Spinal cord (tissue), 10 donors: Measurements from ENCODE around the gene COLQ. TPM values are rescaled to one million over a fixed set of nuclear protein-coding genes. Genes with fewer than 3 reads are reported as not detected.
A peak's percentile ranks its signal among the peaks of the same experiment; 100 is the strongest.
"Not testable (repeated sequence)": the region's sequence is repeated elsewhere in the genome, so short reads cannot be mapped to it uniquely, and the experiment has no call there.

Experiments used
- DNase-seq, 6 donors: peaks; one replicate each; pipeline versions ENCODE4 v3.0.0 to v3.0.0-alpha.2; 2013 to 2015; ENCODE audit warnings: low spot score in 6 of 6, low read depth in 4 of 6
- H3K27ac ChIP-seq: one replicate; pipeline ENCODE4 v1.5.1; 2013; ENCODE audit warnings: low read depth, low read length, control low read depth
- H3K27me3 ChIP-seq: one replicate; pipeline ENCODE4 v1.6.1; 2013; ENCODE audit warnings: low read length; ENCODE audit not compliant: control insufficient read depth, insufficient read depth
- H3K36me3 ChIP-seq: one replicate; pipeline ENCODE4 v1.6.1; 2013; ENCODE audit warnings: low read length; ENCODE audit not compliant: control insufficient read depth, insufficient read depth
- H3K4me1 ChIP-seq: one replicate; pipeline ENCODE4 v1.6.1; 2013; ENCODE audit warnings: low read length; ENCODE audit not compliant: control insufficient read depth, insufficient read depth
- H3K4me3 ChIP-seq: one replicate; pipeline ENCODE4 v1.5.1; 2013; ENCODE audit warnings: low read depth, low read length, control low read depth
- H3K9me3 ChIP-seq: one replicate; pipeline ENCODE4 v1.6.1; 2013; ENCODE audit warnings: low read length; ENCODE audit not compliant: control insufficient read depth, insufficient read depth
- WGBS: methylation state at CpG from one replicate; pipeline ENCODE4 v1.1.5; 2013; ENCODE audit warnings: missing lambda C conversion rate; ENCODE audit not compliant: insufficient coverage; 5-methylcytosine and 5-hydroxymethylcytosine counted together
- polyA plus RNA-seq, 2 donors: library from polyadenylated mRNA; unstranded; fragments of 120-200 nt; gene quantifications; one replicate each; pipeline ENCODE4 v1.2.1, GENCODE V29; 2013; ENCODE audit not compliant: insufficient read length in 2 of 2
- total RNA-seq, 2 donors: library from RNA; depleted of rRNA in 1 of 2; stranded (reverse); fragments of 120-200 nt in 1 of 2; fragments of >200 nt in 1 of 2; gene quantifications; one replicate each; pipeline versions ENCODE4 v1.2.3 to v1.2.4, GENCODE V29; 2013 to 2014
- donor health status: healthy.

Gene COLQ
- total and polyA plus RNA-seq, 4 donors, result 4.2 to 10.8 (median 10.6) TPM

- H3K27ac ChIP-seq, result no peak overlapping the region
- H3K9me3 ChIP-seq, result no peaks in the 10 kb centered on the region
- peak in 1 of 6 donors; percentile 3 for DNase-seq
- H3K4me1 ChIP-seq, result no peaks in the 10 kb centered on the region
- no peak overlapping the region for H3K4me3 ChIP-seq
- WGBS, result 76% methylated on average over 10 of the region's 11 CpGs
- H3K27me3 ChIP-seq, result no peaks in the 10 kb centered on the region
- peaks cover 9% of the 10 kb centered on the region for H3K36me3 ChIP-seq
Measured at GRCh38 chr3:15467227-15468181, 54.0 kb downstream of the COLQ start.

- 90% methylated on average over 4 of the region's 6 CpGs for WGBS
- Histone ChIP-seq H3K4me3 (no peak overlapping the region), H3K27ac (no peak overlapping the region), H3K36me3 (peaks cover 11% of the 10 kb centered on the region), H3K4me1 (no peaks in the 10 kb centered on the region), H3K9me3 (no peaks in the 10 kb centered on the region), H3K27me3 (no peaks in the 10 kb centered on the region)
- DNase-seq, result no peak
Measured at GRCh38 chr3:15465876-15466585, 55.5 kb downstream of the COLQ start.

GRCh38 chr3:15462451-15462850 lies 59.1 kb downstream of the COLQ start:
- Histone ChIP-seq H3K9me3 (no peaks in the 10 kb centered on the region), H3K27ac (no peak overlapping the region), H3K27me3 (no peaks in the 10 kb centered on the region), H3K4me1 (no peaks in the 10 kb centered on the region), H3K4me3 (no peak overlapping the region), H3K36me3 (peaks cover 11% of the 10 kb centered on the region)
- 93% methylated on average over 5 of the region's 5 CpGs for WGBS
- no peak for DNase-seq

DNA sequence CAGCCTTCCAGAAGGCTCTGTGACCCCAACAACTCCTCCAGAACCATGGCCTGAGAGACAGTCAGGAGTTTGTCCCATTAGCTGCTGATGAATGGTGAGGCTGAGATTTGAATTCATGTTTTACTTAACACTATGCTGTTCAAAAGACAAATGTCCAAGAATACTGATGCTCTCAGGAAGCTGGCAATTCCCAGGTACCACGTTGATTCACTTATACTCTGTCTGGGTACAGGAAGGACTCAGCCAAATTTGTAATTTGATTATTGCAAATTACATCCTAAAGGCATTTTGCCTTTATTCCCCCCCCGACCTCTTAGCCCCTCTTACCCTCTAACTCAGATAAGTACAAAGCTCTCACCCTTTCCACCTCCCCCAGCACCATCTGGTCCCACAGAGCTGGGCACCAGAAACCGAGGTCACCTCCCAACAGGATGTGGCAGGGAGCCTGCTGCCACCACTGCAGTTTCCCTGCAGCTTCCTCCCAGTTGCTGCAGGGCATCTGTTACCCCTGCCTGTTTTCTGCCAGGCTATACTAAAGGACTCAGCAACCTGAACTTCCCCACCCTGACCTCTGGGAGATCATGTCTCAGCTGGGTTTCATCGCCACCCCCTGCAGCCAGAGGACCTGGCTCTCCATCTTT lies 60.5 kb downstream of the COLQ start:
- peaks cover 12% of the 10 kb centered on the region for H3K36me3 ChIP-seq
- no peak overlapping the region for H3K27ac ChIP-seq
- no peaks in the 10 kb centered on the region for H3K9me3 ChIP-seq
- WGBS, result 57% methylated on average over 2 of the region's 4 CpGs
- no peaks in the 10 kb centered on the region for H3K4me1 ChIP-seq
- H3K27me3 ChIP-seq, result no peaks in the 10 kb centered on the region
- DNase-seq, result no peak
- H3K4me3 ChIP-seq, result no peak overlapping the region

GRCh38 chr3:15458212-15458780 lies 63.2 kb downstream of the COLQ start:
- H3K4me1 ChIP-seq, result no peaks in the 10 kb centered on the region
- no peaks in the 10 kb centered on the region for H3K9me3 ChIP-seq
- no peak overlapping the region for H3K27ac ChIP-seq
- 86% methylated on average over 5 of the region's 7 CpGs for WGBS
- peaks cover 28% of the 10 kb centered on the region for H3K36me3 ChIP-seq
- H3K4me3 ChIP-seq, result no peak overlapping the region
- no peaks in the 10 kb centered on the region for H3K27me3 ChIP-seq
- no peak for DNase-seq

- not testable (repeated sequence) for H3K27me3 ChIP-seq, H3K4me3 ChIP-seq, H3K4me1 ChIP-seq, DNase-seq, H3K27ac ChIP-seq, H3K9me3 ChIP-seq
- WGBS, result 97% methylated on average over 4 of the region's 10 CpGs
- H3K36me3 ChIP-seq, result peaks cover 26% of the 10 kb centered on the region
Measured at GRCh38 chr3:15456915-15457314, 64.6 kb downstream of the COLQ start.

- Histone ChIP-seq H3K36me3 (peaks cover 30% of the 10 kb centered on the region), H3K9me3 (no peaks in the 10 kb centered on the region), H3K27ac (no peak overlapping the region), H3K4me1 (no peaks in the 10 kb centered on the region), H3K4me3 (no peak overlapping the region), H3K27me3 (no peaks in the 10 kb centered on the region)
- DNase-seq, result no peak
- WGBS, result 93% methylated on average over 2 of the region's 2 CpGs
Measured at GRCh38 chr3:15456321-15456720, 65.2 kb downstream of the COLQ start.

- H3K4me3 ChIP-seq, result no peak overlapping the region
- DNase-seq, result no peak
- H3K36me3 ChIP-seq, result peaks cover 36% of the 10 kb centered on the region
- H3K27ac ChIP-seq, result no peak overlapping the region
- no peaks in the 10 kb centered on the region for H3K9me3 ChIP-seq
- 95% methylated on average over 7 of the region's 7 CpGs for WGBS
- H3K4me1 ChIP-seq, result no peaks in the 10 kb centered on the region
- no peaks in the 10 kb centered on the region for H3K27me3 ChIP-seq
Measured at GRCh38 chr3:15455756-15456155, 65.8 kb downstream of the COLQ start.

- DNase-seq, result no peak
- H3K4me3 ChIP-seq, result no peak overlapping the region
- H3K9me3 ChIP-seq, result no peaks in the 10 kb centered on the region
- H3K27ac ChIP-seq, result no peak overlapping the region
- peaks cover 43% of the 10 kb centered on the region for H3K36me3 ChIP-seq
- H3K4me1 ChIP-seq, result no peaks in the 10 kb centered on the region
- H3K27me3 ChIP-seq, result no peaks in the 10 kb centered on the region
Measured at GRCh38 chr3:15454965-15455364, 66.5 kb downstream of the COLQ start.
